HUES48 (cell line): Measurements from ENCODE around the gene DBF4B.
A peak's percentile ranks its signal among the peaks of the same experiment; 100 is the strongest.
"Not testable (repeated sequence)": the region's sequence is repeated elsewhere in the genome, so short reads cannot be mapped to it uniquely, and the experiment has no call there.

ENCODE experiments used
- H3K27ac ChIP-seq: one replicate; pipeline ENCODE4 v1.7.0; 2013; ENCODE audit warnings: low read depth, low read length, inconsistent platforms
- H3K27me3 ChIP-seq: 2 replicates; pipeline ENCODE4 v1.6.1; 2013; ENCODE audit warnings: mild to moderate bottlenecking, low read length; ENCODE audit not compliant: control insufficient read depth, insufficient read depth
- H3K36me3 ChIP-seq: 2 replicates; pipeline ENCODE4 v1.6.1; 2013; ENCODE audit warnings: low read length; ENCODE audit not compliant: control insufficient read depth, insufficient read depth
- H3K4me1 ChIP-seq: 2 replicates; pipeline ENCODE4 v1.6.1; 2013; ENCODE audit warnings: mild to moderate bottlenecking, low read length; ENCODE audit not compliant: control insufficient read depth, insufficient read depth
- H3K4me3 ChIP-seq: 2 replicates; pipeline ENCODE4 v1.5.1; 2013; ENCODE audit warnings: mild to moderate bottlenecking, low read depth, low read length
- H3K9ac ChIP-seq: 2 replicates; pipeline ENCODE4 v1.6.1; 2013; ENCODE audit warnings: mild to moderate bottlenecking, low read depth, low read length, moderate library complexity
- H3K9me3 ChIP-seq: 2 replicates; pipeline ENCODE4 v1.6.1; 2013; ENCODE audit warnings: low read length; ENCODE audit not compliant: control insufficient read depth, insufficient read depth

Gene DBF4B

GRCh38 chr17:44751806-44752205 is 43.3 kb downstream of the DBF4B start:
- H3K9ac ChIP-seq = no peak overlapping the region
- no peaks in the 10 kb centered on the region for H3K4me1 ChIP-seq
- no peaks in the 10 kb centered on the region for H3K9me3 ChIP-seq
- no peak overlapping the region for H3K27ac ChIP-seq
- no peak overlapping the region for H3K4me3 ChIP-seq
- peaks cover 42% of the 10 kb centered on the region for H3K36me3 ChIP-seq
- H3K27me3 ChIP-seq = peaks cover 10% of the 10 kb centered on the region; the same call in 1 of the 2 replicates

GRCh38 chr17:44752953-44753861 is 44.7 kb downstream of the DBF4B start:
- Histone ChIP-seq H3K4me3 (no peak overlapping the region), H3K27ac (no peak overlapping the region), H3K27me3 (peaks cover 24% of the 10 kb centered on the region), H3K9ac (no peak overlapping the region), H3K36me3 (peaks cover 28% of the 10 kb centered on the region), H3K9me3 (no peaks in the 10 kb centered on the region), H3K4me1 (no peaks in the 10 kb centered on the region)

DNA sequence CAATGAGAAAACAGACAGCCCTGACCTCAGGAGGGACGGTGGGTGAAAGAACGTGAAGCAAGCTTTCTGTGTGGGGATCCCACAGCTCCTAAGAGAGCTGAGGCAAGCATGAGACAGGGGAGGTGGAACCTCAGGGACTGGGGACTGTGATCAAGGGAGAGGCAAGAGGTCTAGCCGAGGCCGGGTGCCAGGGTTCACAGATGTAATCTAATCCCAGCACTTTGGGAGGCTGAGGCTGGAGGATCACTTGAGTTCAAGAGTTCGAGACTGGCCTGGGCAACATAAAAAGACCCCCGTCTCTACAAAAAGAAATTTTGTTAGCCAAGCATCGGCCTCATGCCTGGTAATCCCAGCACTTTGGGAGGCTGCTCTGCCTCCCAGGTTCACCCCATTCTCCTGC is 45.8 kb downstream of the DBF4B start:
- no peaks in the 10 kb centered on the region for H3K9me3 ChIP-seq
- H3K4me1 ChIP-seq = no peaks in the 10 kb centered on the region
- H3K36me3 ChIP-seq = peaks cover 19% of the 10 kb centered on the region
- no peak overlapping the region for H3K9ac ChIP-seq
- no peak overlapping the region for H3K27ac ChIP-seq
- H3K27me3 ChIP-seq = peaks cover 31% of the 10 kb centered on the region
- H3K4me3 ChIP-seq = no peak overlapping the region

GRCh38 chr17:44755180-44755579 is 46.7 kb downstream of the DBF4B start:
- H3K27me3 ChIP-seq = peaks cover 40% of the 10 kb centered on the region
- not testable (repeated sequence) for H3K9me3 ChIP-seq, H3K9ac ChIP-seq, H3K27ac ChIP-seq, H3K36me3 ChIP-seq, H3K4me3 ChIP-seq, H3K4me1 ChIP-seq

GRCh38 chr17:44757045-44757917 is 48.8 kb downstream of the DBF4B start:
- Histone ChIP-seq H3K9me3 (no peaks in the 10 kb centered on the region), H3K4me3 (no peak overlapping the region)

GRCh38 chr17:44757918-44758413 is 49.5 kb downstream of the DBF4B start:
- H3K36me3 ChIP-seq = no peaks in the 10 kb centered on the region
- H3K27me3 ChIP-seq = peaks cover 48% of the 10 kb centered on the region
- H3K9me3 ChIP-seq = no peaks in the 10 kb centered on the region
- no peaks in the 10 kb centered on the region for H3K4me1 ChIP-seq
- H3K27ac ChIP-seq = no peak overlapping the region
- H3K9ac ChIP-seq = no peak overlapping the region
- peak overlapping the region; percentile 50; the same call in 1 of the 2 replicates for H3K4me3 ChIP-seq

More at GRCh38 chr17:44757045-44757917, 48.8 kb downstream of the DBF4B start:
- Histone ChIP-seq H3K4me1 (no peaks in the 10 kb centered on the region), H3K36me3 (no peaks in the 10 kb centered on the region), H3K9ac (no peak overlapping the region), H3K27me3 (peaks cover 45% of the 10 kb centered on the region), H3K27ac (no peak overlapping the region)

DNA sequence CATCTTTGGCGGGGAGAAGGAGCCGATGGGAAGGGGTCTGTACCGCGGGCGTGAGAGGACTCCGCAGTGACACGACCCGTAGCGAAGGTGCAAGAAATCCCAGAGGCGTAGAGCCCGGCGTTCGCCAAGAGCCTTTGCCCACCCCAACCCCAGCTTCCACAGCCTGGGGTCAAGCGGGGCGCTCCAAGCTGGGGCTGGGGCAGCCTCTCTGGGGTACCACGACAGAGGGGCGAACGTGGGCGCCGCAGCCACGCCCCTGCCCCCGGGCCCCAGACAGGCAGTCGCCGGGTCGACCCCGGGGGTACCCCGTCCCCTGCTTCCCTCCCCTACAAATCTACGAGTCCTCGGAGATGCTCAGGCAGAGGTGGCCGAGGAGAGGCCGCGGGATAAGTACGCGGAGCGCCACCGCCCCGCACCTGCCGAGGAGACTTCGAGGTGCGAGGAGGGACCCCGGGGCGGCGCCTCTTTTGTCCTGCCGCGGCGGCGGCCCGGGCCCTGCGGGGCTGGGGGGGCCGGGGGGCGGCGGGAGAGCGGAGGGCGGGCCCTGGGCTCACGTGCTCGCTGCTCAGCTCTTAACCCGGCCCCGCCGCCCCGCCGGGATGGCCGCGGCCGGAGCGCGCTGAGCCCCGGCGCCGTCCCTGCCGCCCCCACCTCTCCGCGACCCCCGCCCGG is 50.1 kb downstream of the DBF4B start, which contains the start of gene ADAM11:
Gene ADAM11 (plus strand): TSS at position 575 of the 672 bp plus-strand sequence. CDS start 212 bp downstream, outside the sequence.
- Histone ChIP-seq H3K9me3 (no peaks in the 10 kb centered on the region), H3K9ac (no peak within 1 kb of the TSS), H3K4me3 (peak within 1 kb of the TSS; percentile 58), H3K27me3 (peaks cover 48% of the 10 kb centered on the region), H3K36me3 (no peaks in the 10 kb centered on the region), H3K27ac (no peak within 1 kb of the TSS), H3K4me1 (no peaks in the 10 kb centered on the region)

GRCh38 chr17:44759086-44759915 is 50.8 kb downstream of the DBF4B start:
- H3K27ac ChIP-seq = no peak overlapping the region
- H3K4me1 ChIP-seq = no peaks in the 10 kb centered on the region
- H3K9me3 ChIP-seq = no peaks in the 10 kb centered on the region
- H3K9ac ChIP-seq = no peak overlapping the region
- peak overlapping the region; percentile 58 for H3K4me3 ChIP-seq
- no peaks in the 10 kb centered on the region for H3K36me3 ChIP-seq
- peaks cover 42% of the 10 kb centered on the region for H3K27me3 ChIP-seq

- Histone ChIP-seq H3K36me3 (no peaks in the 10 kb centered on the region), H3K27me3 (peaks cover 41% of the 10 kb centered on the region), H3K4me3 (no peak overlapping the region; the same call in 1 of the 2 replicates), H3K9me3 (no peaks in the 10 kb centered on the region), H3K27ac (no peak overlapping the region), H3K9ac (no peak overlapping the region), H3K4me1 (no peaks in the 10 kb centered on the region)
Observed at GRCh38 chr17:44759916-44760243, 51.4 kb downstream of the DBF4B start.
